Heart right ventricle (tissue), 16 donors: ENCODE results near the gene SRSF8. TPM values are rescaled to one million over a fixed set of nuclear protein-coding genes. Genes with fewer than 3 reads are reported as not detected.

ENCODE experiments used
- ATAC-seq, 8 donors: fragments of 200-7000 bp; cut with Tn5 transposase; one replicate each; pipeline ENCODE4 v1.9.1; 2020; ENCODE audit warnings: mild to moderate bottlenecking in 8 of 8, moderate library complexity in 8 of 8, moderate number of reproducible peaks in 1 of 8
- DNase-seq, 2 donors: peaks; one replicate each; pipeline ENCODE4 v3.0.0-alpha.2; 2020
- H3K27ac ChIP-seq, 10 donors: fragments of 200-600 bp; sonication (generic) in 2 of 10; one replicate each; pipeline versions ENCODE4 v1.5.0 to v1.8.0; 2020 to 2022; ENCODE audit warnings: mild to moderate bottlenecking in 3 of 10
- H3K27me3 ChIP-seq, 7 donors: fragments of 200-600 bp; one replicate each; pipeline ENCODE4 v1.8.0; 2021 to 2022; ENCODE audit warnings: mild to moderate bottlenecking in 2 of 7
- H3K36me3 ChIP-seq, 9 donors: fragments of 200-600 bp; sonication (generic) in 1 of 9; one replicate each; pipeline versions ENCODE4 v1.5.0 to v1.8.0; 2020 to 2022; ENCODE audit warnings: mild to moderate bottlenecking in 2 of 9
- H3K4me1 ChIP-seq, 9 donors: fragments of 200-600 bp; sonication (generic) in 1 of 9; one replicate each; pipeline versions ENCODE4 v1.5.0 to v1.8.0; 2020 to 2022; ENCODE audit warnings: mild to moderate bottlenecking in 4 of 9
- H3K4me3 ChIP-seq, 10 donors: fragments of 200-600 bp; sonication (generic) in 2 of 10; one replicate each; pipeline versions ENCODE4 v1.5.0 to v1.8.0; 2020 to 2022; ENCODE audit warnings: mild to moderate bottlenecking in 7 of 10, moderate library complexity in 2 of 10
- H3K9me3 ChIP-seq, 11 donors: fragments of 200-600 bp in 10 of 11; sonication (generic) in 2 of 11; one replicate each; pipeline versions ENCODE4 v1.5.0 to v1.8.0; 2013 to 2022; ENCODE audit warnings: mild to moderate bottlenecking in 2 of 11, control low read depth in 1 of 11, moderate library complexity in 1 of 11
- CTCF ChIP-seq, 9 donors: fragments of 200-600 bp; sonication (generic) in 2 of 9; IDR thresholded peaks; one replicate each; pipeline versions ENCODE4 v1.5.0 to v1.8.0; 2021 to 2022; ENCODE audit warnings: antibody characterized with exemption in 9 of 9, mild to moderate bottlenecking in 5 of 9, moderate library complexity in 1 of 9
- WGBS, 2 donors: extraction: QIAGEN DNeasy Blood & Tissue Kit; methylation state at CpG; one replicate each; pipeline ENCODE4 v1.1.7; 2013; ENCODE audit warnings: inconsistent platforms in 1 of 2; 5-methylcytosine and 5-hydroxymethylcytosine counted together
- intact Hi-C, 10 donors: fragments of 100-400 bp; cut with DNase I; formaldehyde crosslinking; loops; one replicate each; pipeline versions ENCODE4 v1.11.1 to v1.14.2; 2022
- polyA plus RNA-seq, 2 donors: library from polyadenylated mRNA; stranded (reverse); fragments of 200-250 nt; gene quantifications; one replicate each; pipeline ENCODE4 v1.2.3, GENCODE V29; 2013
- total RNA-seq, 10 donors: library from RNA; stranded (reverse); fragmentation: NEBNext Ultra II Directional in 3 of 10; extraction: Animal tissue kit (Norgen Biotek cat#: 25700) in 3 of 10; gene quantifications; one replicate each; pipeline versions ENCODE4 v1.2.1 to v1.2.4, GENCODE V29; 2021 to 2023
- donor health status: Arrhythmogenic right ventricular cardiomyopathy.
- donor health status: ischemic (EF 13 %, LVEDD 7.1; RV severe dilation, severe dysfunction).
- donor health status: healthy with polysubstance abuse.
- donor health status: DM: no; HTN: yes; CAD: no.
- donor health status: DM: no; HTN: no; CAD: no.
- donor health status: ischemic (EF 25% LVEDD 6.9; RV normal size, moderate dysfunction).
- donor health status: ischemic (EF 25% LVEDD 5.7; RV mildly dilated, moderate dysfunction).
- donor health status: healthy.
- donor health status: DM: yes; HTN: yes; CAD: no.
- donor health status: Ischemic cardiomyopathy.
- donor health status: ischemic (EF 35%, LVEDD 5.7; RV mildly dilated, moderate dysfunction).
- donor health status: nonischemic (EF 11% LVEDD 7.7; RV severe dilation, severe dysfunction).
- donor health status: DM: yes; HTN: yes; CAD: no.
- donor health status: PGD.
- donor health status: ischemic (EF 29% LVEDD 5.4; RV normal size, mild dysfunction).
- donor health status: nonischemic (EF 23%, LVEDD 6.1; RV moderate dilation, normal function).

The SRSF8 gene
- total and polyA plus RNA-seq, 12 donors: 17.1 to 28.0 (median 20.8) TPM

GRCh38 chr11:95081412-95081811 lies 14.7 kb downstream of the SRSF8 start:
- 38 to 42% methylated on average over 4 of the region's 4 CpGs for WGBS, 2 donors
- H3K36me3 ChIP-seq: no peaks in the 10 kb centered on the region
- intact Hi-C loops: no loop called here
- DNase-seq (peak; percentile 14 to 36), ATAC-seq (peak; percentile 60 to 91 (median 80))
- no peak for TF ChIP-seq CTCF (IDR thresholded peaks at IDR 0.05)
- no peaks in the 10 kb centered on the region for H3K9me3 ChIP-seq
- peak overlapping the region in 7 of 10 donors; percentile 27 to 69 (median 51) for H3K27ac ChIP-seq
- no peaks in the 10 kb centered on the region for H3K27me3 ChIP-seq
- H3K4me3 ChIP-seq: no peak overlapping the region
- H3K4me1 ChIP-seq: peaks cover 0 to 14% (median 0%) of the 10 kb centered on the region in 9 donors

- intact Hi-C loops: no loop called here
- ATAC-seq: peak in 1 of 8 donors; percentile 31
Observed at GRCh38 chr11:95082576-95083001, 15.9 kb downstream of the SRSF8 start.

DNA sequence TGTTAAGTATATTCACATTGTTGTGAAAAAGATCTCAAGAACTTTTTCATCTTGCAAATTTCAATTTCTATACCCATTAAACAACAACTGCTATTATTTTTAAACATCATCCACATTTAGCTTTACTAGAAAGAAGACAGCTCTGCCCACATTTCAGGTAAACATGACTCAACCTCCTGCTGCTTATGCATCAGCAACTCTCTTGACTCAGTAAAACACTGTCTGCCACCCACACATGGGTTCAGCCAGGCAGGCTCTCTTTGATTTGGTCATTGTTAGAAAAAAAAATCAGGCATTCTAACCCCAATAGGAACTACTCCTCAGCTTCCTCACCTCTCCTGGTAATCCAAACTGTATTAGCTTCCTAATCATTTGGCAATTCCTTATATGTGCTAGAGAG lies 17.8 kb downstream of the SRSF8 start:
- H3K27ac ChIP-seq: no peak overlapping the region
- H3K4me3 ChIP-seq: no peak overlapping the region
- no peaks in the 10 kb centered on the region for H3K9me3 ChIP-seq
- ATAC-seq (no peak), DNase-seq (no peak)
- H3K27me3 ChIP-seq: no peaks in the 10 kb centered on the region
- H3K4me1 ChIP-seq: peaks cover 0 to 14% (median 6%) of the 10 kb centered on the region in 9 donors
- H3K36me3 ChIP-seq: no peaks in the 10 kb centered on the region
- TF ChIP-seq CTCF (IDR thresholded peaks at IDR 0.05): no peak
- intact Hi-C loops: no loop called here

More at GRCh38 chr11:95082576-95083001, 15.9 kb downstream of the SRSF8 start:
- no peak for DNase-seq
- Histone ChIP-seq H3K36me3 (no peaks in the 10 kb centered on the region), H3K27ac (peak overlapping the region in 5 of 10 donors; percentile 22 to 69 (median 45)), H3K9me3 (no peaks in the 10 kb centered on the region), H3K4me1 (peaks cover 0 to 14% (median 0%) of the 10 kb centered on the region in 9 donors), H3K27me3 (no peaks in the 10 kb centered on the region), H3K4me3 (no peak overlapping the region)
- no peak for TF ChIP-seq CTCF (IDR thresholded peaks at IDR 0.05)
- WGBS, 2 donors: 83 to 97% methylated on average over 2 of the region's 2 CpGs

DNA sequence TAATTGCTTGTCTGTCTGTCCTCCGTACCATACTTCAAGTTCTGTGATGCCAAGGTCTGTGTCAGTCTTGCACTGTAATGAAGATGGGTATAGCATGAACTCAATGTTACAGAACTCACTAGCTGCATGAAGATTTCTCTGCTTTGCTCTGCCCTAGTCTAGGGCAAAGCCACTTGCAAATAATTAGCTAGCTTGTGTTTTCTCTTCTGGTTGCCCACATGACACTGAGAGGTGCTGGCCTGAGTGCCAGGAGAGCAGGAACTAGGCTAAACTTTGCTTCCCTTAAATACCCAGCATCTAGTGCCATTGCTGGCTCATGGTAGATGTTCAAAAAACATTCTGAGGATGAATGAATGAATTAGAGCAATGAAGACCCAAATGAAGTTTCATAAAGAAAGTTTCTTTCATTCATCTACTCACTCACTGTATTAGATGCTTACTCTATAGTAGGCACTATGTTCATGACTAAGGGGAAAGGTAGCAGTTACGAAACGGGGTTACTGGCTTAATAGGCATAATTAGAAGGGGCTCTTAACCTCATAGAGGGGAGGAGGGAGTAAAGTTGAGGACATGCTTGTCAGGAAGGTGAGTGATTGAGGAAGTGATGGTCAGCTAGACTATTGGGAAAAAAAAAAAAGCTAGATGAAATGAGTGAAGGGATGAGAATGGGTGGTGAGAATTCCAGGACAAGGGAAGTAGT lies 18.5 kb downstream of the SRSF8 start:
- Histone ChIP-seq H3K36me3 (no peaks in the 10 kb centered on the region), H3K27me3 (no peaks in the 10 kb centered on the region), H3K4me1 (peaks cover 0 to 14% (median 9%) of the 10 kb centered on the region in 9 donors), H3K4me3 (no peak overlapping the region), H3K9me3 (no peaks in the 10 kb centered on the region), H3K27ac (no peak overlapping the region)
- ATAC-seq: no peak
- WGBS, 2 donors: 92% methylated on average over 3 of the region's 3 CpGs
- intact Hi-C loops: no loop called here
- no peak for TF ChIP-seq CTCF (IDR thresholded peaks at IDR 0.05)
- DNase-seq: no peak
